Measurements from ENCODE around the gene NFXL1.
A peak's percentile ranks its signal among the peaks of the same experiment; 100 is the strongest.

Gene NFXL1

GRCh38 chr4:47882228-47882627, 32.2 kb downstream of the NFXL1 start:
- no peak for DNase-seq

- DNase-seq: no peak
Measured at GRCh38 chr4:47879458-47879857, 34.9 kb downstream of the NFXL1 start.

GRCh38 chr4:47876784-47877546, 37.4 kb downstream of the NFXL1 start:
- DNase-seq: no peak

GRCh38 chr4:47876310-47876709, 38.1 kb downstream of the NFXL1 start:
- DNase-seq: no peak

- DNase-seq: no peak
Measured at GRCh38 chr4:47873877-47874541, 40.4 kb downstream of the NFXL1 start.

GRCh38 chr4:47863486-47863885, 50.9 kb downstream of the NFXL1 start:
- no peak for DNase-seq

- DNase-seq: no peak
Measured at GRCh38 chr4:47862297-47862696, 52.1 kb downstream of the NFXL1 start.

GRCh38 chr4:47860305-47860704, 54.1 kb downstream of the NFXL1 start:
- DNase-seq: no peak

GRCh38 chr4:47858006-47858405, 56.4 kb downstream of the NFXL1 start:
- DNase-seq: no peak

GRCh38 chr4:47856713-47857112, 57.7 kb downstream of the NFXL1 start:
- DNase-seq: no peak

- no peak for DNase-seq
Measured at GRCh38 chr4:47855350-47855749, 59.0 kb downstream of the NFXL1 start.

- no peak for DNase-seq
Measured at GRCh38 chr4:47852136-47852535, 62.2 kb downstream of the NFXL1 start.

GRCh38 chr4:47849466-47849865, 64.9 kb downstream of the NFXL1 start:
- DNase-seq: no peak

- DNase-seq: no peak
Measured at GRCh38 chr4:47848041-47848440, 66.3 kb downstream of the NFXL1 start.

- DNase-seq: no peak
Measured at GRCh38 chr4:47842985-47843384, 71.4 kb downstream of the NFXL1 start.

- no peak for DNase-seq
Measured at GRCh38 chr4:47840291-47840690, 74.1 kb downstream of the NFXL1 start.

GRCh38 chr4:47839259-47839658, 75.1 kb downstream of the NFXL1 start:
- peak in 1 of 2 donors; percentile 42 for DNase-seq

- no peak for DNase-seq
Measured at GRCh38 chr4:47838445-47838844, 75.9 kb downstream of the NFXL1 start.

GRCh38 chr4:47837908-47838294, 76.5 kb downstream of the NFXL1 start, which contains the start of gene CORIN:
Gene CORIN, minus strand, starts transcription at chr4:47838067. Its CDS starts 118 bp downstream, at chr4:47837949.
- no peak for DNase-seq

- peak; percentile 15 to 47 for DNase-seq
Measured at GRCh38 chr4:47837094-47837907, 77.1 kb downstream of the NFXL1 start.

- peak; percentile 26 to 54 for DNase-seq
Measured at GRCh38 chr4:47836641-47837093, 77.7 kb downstream of the NFXL1 start.

- DNase-seq: no peak
Measured at GRCh38 chr4:47835494-47835893, 78.9 kb downstream of the NFXL1 start.

GRCh38 chr4:47831026-47831679, 83.2 kb downstream of the NFXL1 start:
- DNase-seq: no peak
